Vagina (tissue), 2 donors: ENCODE data around the gene NUB1.
A peak's percentile ranks its signal among the peaks of the same experiment; 100 is the strongest.

Source experiments
- CTCF ChIP-seq, 3 experiments: fragments of 450-650 bp in 2 of 3; fragments of 200-600 bp in 1 of 3; sonication (generic) in 1 of 3; IDR thresholded peaks; one replicate each; pipeline ENCODE4 v1.5.1; 2017 to 2019; ENCODE audit warnings: antibody characterized with exemption in 3 of 3, mild to moderate bottlenecking in 2 of 3, moderate library complexity in 2 of 3
- POLR2A ChIP-seq, 2 donors: fragments of 450-650 bp; IDR thresholded peaks; one replicate each; pipeline ENCODE4 v1.6.1; 2017; ENCODE audit warnings: antibody characterized with exemption in 2 of 2, mild to moderate bottlenecking in 2 of 2, moderate library complexity in 2 of 2
- POLR2AphosphoS5 ChIP-seq, 2 donors: sonication (generic); formaldehyde crosslinking; IDR thresholded peaks; one replicate each; pipeline ENCODE4 v1.9.0; 2017; ENCODE audit warnings: antibody characterized with exemption in 2 of 2, mild to moderate bottlenecking in 2 of 2, low read depth in 1 of 2; ENCODE audit not compliant: insufficient read depth in 1 of 2

- TF ChIP-seq POLR2A (IDR thresholded peaks at IDR 0.05) (no peak), CTCF (IDR thresholded peaks at IDR 0.05) (no peak), POLR2AphosphoS5 (IDR thresholded peaks at IDR 0.05; ENCODE audit: insufficient read depth in 1 of 2, low read depth in 1 of 2) (peak in 1 of 2 donors; percentile 33)
These were observed 66.9 kb downstream of the NUB1 start for GRCh38 chr7:151408498-151408838.
